MM.1S (cell line): ENCODE data around the gene URGCP.

Experiments
- DNase-seq: peaks from one replicate; pipeline ENCODE4 v3.0.0-alpha.2; 2015
- H2AFZ ChIP-seq: fragments of 300-600 bp; sonication (generic); 2 replicates; pipeline ENCODE4 v1.6.0; 2016; ENCODE audit warnings: antibody characterized with exemption, low read length
- H3F3A ChIP-seq: fragments of 300-600 bp; sonication (generic); 2 replicates; pipeline ENCODE4 v1.6.1; 2016; ENCODE audit warnings: mild to moderate bottlenecking, antibody characterized with exemption, low read length, moderate library complexity, mixed read lengths; ENCODE audit not compliant: insufficient read depth
- H3K27ac ChIP-seq: fragments of 300-600 bp; sonication (generic); 2 replicates; pipeline ENCODE4 v1.5.1; 2016; ENCODE audit warnings: mild to moderate bottlenecking, low read length
- H3K27me3 ChIP-seq: fragments of 300-600 bp; sonication (generic); replicated peaks from 2 replicates; pipeline ENCODE4 v1.6.0; 2016; ENCODE audit warnings: low read length; ENCODE audit not compliant: insufficient read depth
- H3K36me3 ChIP-seq: fragments of 300-600 bp; sonication (generic); replicated peaks from 2 replicates; pipeline ENCODE4 v1.6.1; 2016; ENCODE audit warnings: mild to moderate bottlenecking, low read length, mixed read lengths; ENCODE audit not compliant: insufficient read depth
- H3K4me1 ChIP-seq: fragments of 300-600 bp; sonication (generic); 2 replicates; pipeline ENCODE4 v1.6.1; 2016; ENCODE audit warnings: low read length, mixed read lengths
- H3K4me2 ChIP-seq: fragments of 300-600 bp; sonication (generic); 2 replicates; pipeline ENCODE4 v1.6.0; 2016; ENCODE audit warnings: low read depth, low read length
- H3K4me3 ChIP-seq: fragments of 300-600 bp; sonication (generic); 2 replicates; pipeline ENCODE4 v1.5.1; 2016; ENCODE audit warnings: low read length, mixed read lengths
- H3K79me2 ChIP-seq: fragments of 300-600 bp; sonication (generic); 2 replicates; pipeline ENCODE4 v1.6.1; 2016; ENCODE audit warnings: mixed run types, low read length, mixed read lengths
- H3K9ac ChIP-seq: fragments of 300-600 bp; sonication (generic); 2 replicates; pipeline ENCODE4 v1.6.1; 2016; ENCODE audit warnings: low read length, mixed read lengths
- H3K9me2 ChIP-seq: fragments of 300-600 bp; sonication (generic); replicated peaks from 2 replicates; pipeline ENCODE4 v1.6.1; 2016; ENCODE audit warnings: mild to moderate bottlenecking, low read length, mixed read lengths; ENCODE audit not compliant: insufficient read depth
- H3K9me3 ChIP-seq: fragments of 300-600 bp; sonication (generic); replicated peaks from 2 replicates; pipeline ENCODE4 v1.6.1; 2016; ENCODE audit warnings: mild to moderate bottlenecking, low read length, mixed read lengths; ENCODE audit not compliant: insufficient read depth
- H4K20me1 ChIP-seq: fragments of 300-600 bp; sonication (generic); 2 replicates; pipeline ENCODE4 v1.6.1; 2016; ENCODE audit warnings: mild to moderate bottlenecking, low read length, moderate library complexity, mixed read lengths; ENCODE audit not compliant: insufficient read depth
- EZH2 ChIP-seq: fragments of 300-600 bp; sonication (generic); optimal IDR thresholded peaks from 2 replicates; pipeline ENCODE3; 2017; ENCODE audit warnings: low read depth, mild to moderate bottlenecking, antibody characterized with exemption, low read length, mixed read lengths
- EZH2phosphoT487 ChIP-seq: fragments of 300-600 bp; sonication (generic); IDR thresholded peaks from 2 replicates; pipeline ENCODE4 v1.6.1; 2018; ENCODE audit warnings: antibody characterized with exemption, low read length
- TF ChIP-seq, protein P1 (sequence below): fragments of 300-600 bp; sonication (generic); IDR thresholded peaks from 2 replicates; pipeline ENCODE4 v1.5.1; 2016; ENCODE audit warnings: antibody characterized with exemption, low read length, mixed read lengths

The URGCP gene

DNA sequence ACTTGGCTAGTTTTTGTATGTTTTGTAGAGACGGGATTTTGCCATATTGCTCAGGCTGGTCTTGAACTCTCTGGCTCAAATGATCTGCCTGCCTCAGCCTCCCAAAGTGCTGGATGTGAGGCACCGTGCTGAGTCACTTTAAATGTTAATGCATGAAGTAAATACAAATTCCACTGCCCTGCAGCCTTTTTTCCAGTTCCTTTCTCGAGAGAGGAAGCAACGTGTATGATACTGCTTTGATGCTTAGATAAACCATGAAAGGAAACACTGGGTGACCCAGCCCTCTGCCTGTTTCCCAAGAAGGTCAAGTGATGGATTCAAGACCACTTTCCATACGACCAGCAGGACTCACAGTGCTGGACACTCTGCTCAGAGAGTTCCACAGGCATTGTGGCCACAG lies 25.8 kb downstream of the URGCP start:
- Histone ChIP-seq H3K9me3 (no peaks in the 10 kb centered on the region), H3K9ac (no peak overlapping the region), H3K4me2 (no peak overlapping the region), H3K4me1 (no peaks in the 10 kb centered on the region), H3F3A (no peaks in the 10 kb centered on the region), H2AFZ (no peak overlapping the region), H3K4me3 (no peak overlapping the region), H3K79me2 (no peaks in the 10 kb centered on the region), H3K27me3 (no peaks in the 10 kb centered on the region), H3K9me2 (no peaks in the 10 kb centered on the region), H4K20me1 (no peaks in the 10 kb centered on the region), H3K36me3 (no peaks in the 10 kb centered on the region; the same call in 1 of the 2 replicates), H3K27ac (no peak overlapping the region)
- DNase-seq: no peak
- no peak for TF ChIP-seq EZH2
- TF ChIP-seq EZH2phosphoT487: no peak
- TF ChIP-seq, protein P1, sequence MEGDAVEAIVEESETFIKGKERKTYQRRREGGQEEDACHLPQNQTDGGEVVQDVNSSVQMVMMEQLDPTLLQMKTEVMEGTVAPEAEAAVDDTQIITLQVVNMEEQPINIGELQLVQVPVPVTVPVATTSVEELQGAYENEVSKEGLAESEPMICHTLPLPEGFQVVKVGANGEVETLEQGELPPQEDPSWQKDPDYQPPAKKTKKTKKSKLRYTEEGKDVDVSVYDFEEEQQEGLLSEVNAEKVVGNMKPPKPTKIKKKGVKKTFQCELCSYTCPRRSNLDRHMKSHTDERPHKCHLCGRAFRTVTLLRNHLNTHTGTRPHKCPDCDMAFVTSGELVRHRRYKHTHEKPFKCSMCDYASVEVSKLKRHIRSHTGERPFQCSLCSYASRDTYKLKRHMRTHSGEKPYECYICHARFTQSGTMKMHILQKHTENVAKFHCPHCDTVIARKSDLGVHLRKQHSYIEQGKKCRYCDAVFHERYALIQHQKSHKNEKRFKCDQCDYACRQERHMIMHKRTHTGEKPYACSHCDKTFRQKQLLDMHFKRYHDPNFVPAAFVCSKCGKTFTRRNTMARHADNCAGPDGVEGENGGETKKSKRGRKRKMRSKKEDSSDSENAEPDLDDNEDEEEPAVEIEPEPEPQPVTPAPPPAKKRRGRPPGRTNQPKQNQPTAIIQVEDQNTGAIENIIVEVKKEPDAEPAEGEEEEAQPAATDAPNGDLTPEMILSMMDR: no peak

DNA sequence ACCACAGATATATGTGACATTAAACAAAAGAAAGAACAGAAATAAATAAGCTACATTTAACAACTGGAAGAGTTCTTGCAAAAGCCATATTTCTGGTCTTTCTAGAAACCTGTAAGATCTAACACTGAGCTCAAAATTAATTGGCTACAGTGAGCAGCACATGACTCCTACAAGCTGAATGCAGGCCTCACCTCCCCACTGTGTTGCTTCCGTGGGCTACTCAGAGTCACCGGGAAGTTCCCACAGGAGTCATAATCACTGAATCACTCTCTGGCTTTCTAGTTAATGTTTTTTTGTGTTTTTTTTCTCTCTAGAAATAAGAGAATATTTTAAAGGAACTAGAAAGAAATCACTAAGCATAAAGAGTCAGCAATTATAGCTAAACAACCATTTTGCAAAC lies 26.9 kb downstream of the URGCP start:
- H3F3A ChIP-seq: no peaks in the 10 kb centered on the region
- H2AFZ ChIP-seq: no peak overlapping the region
- TF ChIP-seq EZH2 (no peak), EZH2phosphoT487 (no peak)
- TF ChIP-seq, protein P1: no peak
- no peaks in the 10 kb centered on the region for H3K9me3 ChIP-seq
- H3K79me2 ChIP-seq: no peaks in the 10 kb centered on the region
- DNase-seq: no peak
- no peaks in the 10 kb centered on the region for H4K20me1 ChIP-seq
- no peaks in the 10 kb centered on the region for H3K36me3 ChIP-seq
- H3K9ac ChIP-seq: no peak overlapping the region
- H3K27me3 ChIP-seq: no peaks in the 10 kb centered on the region
- no peak overlapping the region for H3K27ac ChIP-seq
- H3K4me3 ChIP-seq: no peak overlapping the region
- H3K9me2 ChIP-seq: no peaks in the 10 kb centered on the region
- H3K4me1 ChIP-seq: no peaks in the 10 kb centered on the region
- H3K4me2 ChIP-seq: no peak overlapping the region

DNA sequence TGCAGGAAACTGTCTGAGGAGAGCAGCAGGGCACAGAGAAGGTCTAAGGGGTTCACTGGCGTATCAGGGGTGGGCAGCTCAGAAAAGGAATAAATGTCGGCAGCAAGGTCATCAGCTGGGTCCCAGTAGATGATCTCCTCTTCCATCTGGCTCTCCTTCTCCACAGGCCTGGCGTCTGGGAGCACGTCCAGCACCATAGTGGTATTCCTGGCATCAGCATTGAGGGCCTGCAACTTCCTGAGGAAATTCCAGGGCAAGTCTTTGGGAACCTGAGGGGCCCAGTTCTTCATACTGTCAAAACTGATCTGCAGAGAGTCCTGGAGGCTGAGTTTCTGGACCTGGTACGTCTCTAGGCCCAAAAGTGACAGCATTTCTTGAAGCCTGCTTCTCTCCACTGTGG lies 27.5 kb downstream of the URGCP start:
- H3K79me2 ChIP-seq: no peaks in the 10 kb centered on the region
- H3K27me3 ChIP-seq: no peaks in the 10 kb centered on the region
- no peak overlapping the region for H3K9ac ChIP-seq
- no peak overlapping the region for H3K27ac ChIP-seq
- no peak overlapping the region for H3K4me3 ChIP-seq
- no peaks in the 10 kb centered on the region for H3F3A ChIP-seq
- H3K9me2 ChIP-seq: no peaks in the 10 kb centered on the region
- no peak overlapping the region for H3K4me2 ChIP-seq
- H2AFZ ChIP-seq: no peak overlapping the region
- no peaks in the 10 kb centered on the region for H3K36me3 ChIP-seq
- DNase-seq: no peak
- H3K9me3 ChIP-seq: no peaks in the 10 kb centered on the region
- no peak for TF ChIP-seq EZH2
- no peak for TF ChIP-seq EZH2phosphoT487
- TF ChIP-seq, protein P1: no peak
- H3K4me1 ChIP-seq: no peaks in the 10 kb centered on the region
- no peaks in the 10 kb centered on the region for H4K20me1 ChIP-seq
